ENCODE measurements around the gene GPSM1.

DNA sequence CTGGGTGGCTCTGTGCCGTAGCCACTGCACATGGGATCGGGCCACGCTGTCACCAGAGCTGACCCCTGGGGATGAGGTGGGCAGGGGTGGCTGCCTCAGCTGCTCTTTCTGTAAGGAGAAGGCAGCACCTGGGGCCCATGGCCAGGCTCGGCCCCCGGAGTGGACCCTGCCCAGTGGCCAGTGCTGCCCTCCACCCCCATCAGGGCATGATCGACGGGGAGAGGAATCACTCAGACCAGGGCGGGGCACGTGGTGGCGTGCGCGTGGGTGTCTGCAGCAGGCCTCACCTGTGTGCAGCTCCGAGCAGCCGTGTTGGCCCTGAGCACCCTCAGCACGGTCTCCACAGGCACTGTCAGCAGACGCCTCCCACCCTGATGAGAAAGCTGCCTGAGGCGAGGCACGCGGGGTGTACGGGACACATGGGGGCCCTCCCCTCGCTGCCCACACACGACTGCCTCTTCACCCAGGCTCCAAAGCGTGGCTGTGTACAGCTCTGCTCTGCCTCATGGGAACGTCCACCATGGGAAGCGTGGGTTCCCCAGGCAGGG is 54.7 kb downstream of the GPSM1 start:
- TF ChIP-seq POLR2A (IDR thresholded peaks at IDR 0.05) (no peak), POLR2AphosphoS5 (IDR thresholded peaks at IDR 0.05; ENCODE audit: insufficient read depth in 1 of 2, low read depth in 1 of 2) (no peak)
- TF ChIP-seq, protein P1, sequence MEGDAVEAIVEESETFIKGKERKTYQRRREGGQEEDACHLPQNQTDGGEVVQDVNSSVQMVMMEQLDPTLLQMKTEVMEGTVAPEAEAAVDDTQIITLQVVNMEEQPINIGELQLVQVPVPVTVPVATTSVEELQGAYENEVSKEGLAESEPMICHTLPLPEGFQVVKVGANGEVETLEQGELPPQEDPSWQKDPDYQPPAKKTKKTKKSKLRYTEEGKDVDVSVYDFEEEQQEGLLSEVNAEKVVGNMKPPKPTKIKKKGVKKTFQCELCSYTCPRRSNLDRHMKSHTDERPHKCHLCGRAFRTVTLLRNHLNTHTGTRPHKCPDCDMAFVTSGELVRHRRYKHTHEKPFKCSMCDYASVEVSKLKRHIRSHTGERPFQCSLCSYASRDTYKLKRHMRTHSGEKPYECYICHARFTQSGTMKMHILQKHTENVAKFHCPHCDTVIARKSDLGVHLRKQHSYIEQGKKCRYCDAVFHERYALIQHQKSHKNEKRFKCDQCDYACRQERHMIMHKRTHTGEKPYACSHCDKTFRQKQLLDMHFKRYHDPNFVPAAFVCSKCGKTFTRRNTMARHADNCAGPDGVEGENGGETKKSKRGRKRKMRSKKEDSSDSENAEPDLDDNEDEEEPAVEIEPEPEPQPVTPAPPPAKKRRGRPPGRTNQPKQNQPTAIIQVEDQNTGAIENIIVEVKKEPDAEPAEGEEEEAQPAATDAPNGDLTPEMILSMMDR (IDR thresholded peaks at IDR 0.05): no peak
